Activated naive CD4-positive, alpha-beta T cell treated with anti-CD3 and anti-CD28 coated beads, Interleukin-2, amount 50 U/mL, for 24 hours (primary cell): ENCODE measurements around the gene FAM20A.
"Not testable (repeated sequence)": the region's sequence is repeated elsewhere in the genome, so short reads cannot be mapped to it uniquely, and the experiment has no call there.

Source experiments
- H3K27ac Mint-ChIP-seq: one replicate; pipeline ENCODE4 v1.8.0; 2021; ENCODE audit warnings: mild to moderate bottlenecking, mixed read lengths
- H3K27me3 Mint-ChIP-seq: one replicate; pipeline ENCODE4 v1.8.0; 2021; ENCODE audit warnings: mixed read lengths
- H3K36me3 Mint-ChIP-seq: one replicate; pipeline ENCODE4 v1.8.0; 2021; ENCODE audit warnings: mixed read lengths
- H3K4me1 Mint-ChIP-seq: one replicate; pipeline ENCODE4 v1.8.0; 2021; ENCODE audit warnings: mixed read lengths
- H3K4me3 Mint-ChIP-seq: one replicate; pipeline ENCODE4 v1.8.0; 2021; ENCODE audit warnings: mild to moderate bottlenecking, mixed read lengths
- H3K9me3 Mint-ChIP-seq: one replicate; pipeline ENCODE4 v1.8.0; 2021; ENCODE audit warnings: mixed read lengths

The FAM20A gene

GRCh38 chr17:68533887-68534694 is 67.1 kb downstream of the FAM20A start:
- Mint-ChIP-seq H3K9me3 (no peaks in the 10 kb centered on the region), H3K36me3 (peaks cover 16% of the 10 kb centered on the region), H3K4me1 (peaks cover 3% of the 10 kb centered on the region), H3K27me3 (no peaks in the 10 kb centered on the region), H3K4me3 (no peak overlapping the region), H3K27ac (no peak overlapping the region)

DNA sequence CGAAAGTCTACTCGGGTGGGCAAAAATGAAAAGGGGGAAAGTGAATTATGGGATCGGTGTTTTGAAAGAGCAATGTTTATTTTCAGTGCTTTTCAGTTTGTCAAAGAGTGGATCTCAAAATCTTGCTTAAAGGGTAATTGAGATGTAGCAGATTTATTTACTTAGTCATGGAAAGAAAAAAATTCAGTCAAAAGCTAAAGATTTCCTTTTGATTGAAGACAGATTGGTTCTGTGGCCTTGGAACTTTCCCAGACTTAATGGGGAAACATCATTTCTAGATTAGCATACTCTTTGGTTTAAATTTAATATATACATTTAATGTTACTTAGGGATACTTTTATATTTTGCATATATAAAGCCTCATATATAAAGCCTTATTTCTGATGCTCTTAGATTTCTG is 68.3 kb downstream of the FAM20A start:
- Mint-ChIP-seq H3K4me3 (no peak overlapping the region), H3K4me1 (peaks cover 3% of the 10 kb centered on the region), H3K27me3 (no peaks in the 10 kb centered on the region), H3K36me3 (peaks cover 22% of the 10 kb centered on the region), H3K27ac (no peak overlapping the region), H3K9me3 (no peaks in the 10 kb centered on the region)

- peaks cover 11% of the 10 kb centered on the region for H3K4me1 Mint-ChIP-seq
- no peaks in the 10 kb centered on the region for H3K27me3 Mint-ChIP-seq
- H3K9me3 Mint-ChIP-seq = no peaks in the 10 kb centered on the region
- H3K36me3 Mint-ChIP-seq = peaks cover 29% of the 10 kb centered on the region
- H3K4me3 Mint-ChIP-seq = no peak overlapping the region
- H3K27ac Mint-ChIP-seq = no peak overlapping the region
Measured at GRCh38 chr17:68531252-68531651, 69.9 kb downstream of the FAM20A start.

DNA sequence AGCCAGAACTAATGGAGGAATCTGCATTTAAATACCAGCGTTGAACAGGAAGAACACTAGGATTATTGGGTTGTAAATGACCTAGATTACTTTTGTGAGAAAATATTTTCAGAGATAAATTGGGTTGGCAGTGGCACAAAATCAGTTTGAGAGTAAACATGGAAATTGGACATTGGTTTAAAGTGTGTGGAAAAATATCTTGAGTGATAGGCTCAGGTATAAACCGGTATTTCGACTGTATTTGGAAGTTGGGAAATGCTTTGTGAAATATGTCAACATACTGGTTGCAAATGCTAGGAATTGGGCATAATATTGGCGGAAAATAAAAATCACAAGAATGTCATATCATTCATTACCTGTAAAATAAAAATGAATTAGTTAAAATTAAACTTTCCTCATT is 73.9 kb downstream of the FAM20A start:
- Mint-ChIP-seq H3K4me3 (no peak overlapping the region), H3K27ac (no peak overlapping the region), H3K9me3 (no peaks in the 10 kb centered on the region), H3K27me3 (no peaks in the 10 kb centered on the region), H3K4me1 (peaks cover 20% of the 10 kb centered on the region), H3K36me3 (peaks cover 36% of the 10 kb centered on the region)

DNA sequence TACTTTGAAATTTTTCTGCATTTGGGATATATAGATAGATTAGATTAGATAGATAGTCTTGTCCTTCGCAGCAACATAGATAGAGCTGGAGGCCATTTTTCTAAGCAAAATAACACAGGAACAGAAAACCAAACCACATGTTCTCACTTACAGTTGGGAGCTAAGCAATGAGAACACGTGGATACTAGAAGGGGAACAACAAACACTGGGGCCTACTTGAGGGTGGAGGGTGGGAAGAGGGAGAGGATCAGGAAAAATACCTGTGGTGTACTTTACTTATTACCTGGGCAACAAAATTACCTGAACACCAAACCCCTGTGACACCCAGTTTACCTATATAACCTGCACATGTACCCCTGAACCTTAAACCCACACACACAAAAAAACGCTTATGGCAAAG is 74.6 kb downstream of the FAM20A start:
- H3K4me1 Mint-ChIP-seq = peaks cover 23% of the 10 kb centered on the region
- H3K9me3 Mint-ChIP-seq = no peaks in the 10 kb centered on the region
- no peak overlapping the region for H3K4me3 Mint-ChIP-seq
- H3K36me3 Mint-ChIP-seq = peaks cover 39% of the 10 kb centered on the region
- H3K27ac Mint-ChIP-seq = no peak overlapping the region
- H3K27me3 Mint-ChIP-seq = no peaks in the 10 kb centered on the region

DNA sequence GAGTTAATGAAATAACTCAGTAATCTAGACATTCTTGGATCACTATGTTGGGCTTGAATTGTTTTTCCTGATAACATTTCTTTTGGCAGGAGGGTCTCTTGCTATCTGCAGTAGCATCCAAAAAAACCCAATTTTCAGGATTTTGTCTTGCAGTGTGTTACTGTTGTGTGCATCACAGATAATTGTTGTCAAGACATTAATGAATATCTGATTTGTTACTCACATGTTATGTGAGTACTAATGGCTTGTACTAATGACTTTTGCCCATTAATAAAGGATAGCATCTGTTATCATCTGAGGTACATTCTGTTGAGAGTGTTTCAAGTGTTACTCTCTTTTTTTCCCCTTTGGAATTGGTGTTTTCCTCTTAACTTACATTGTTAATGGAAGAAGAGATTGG is 78.9 kb downstream of the FAM20A start:
- H3K36me3 Mint-ChIP-seq = peaks cover 37% of the 10 kb centered on the region
- peaks cover 51% of the 10 kb centered on the region for H3K4me1 Mint-ChIP-seq

GRCh38 chr17:68519911-68520310 is 81.3 kb downstream of the FAM20A start:
- peaks cover 58% of the 10 kb centered on the region for H3K4me1 Mint-ChIP-seq
- no peaks in the 10 kb centered on the region for H3K27me3 Mint-ChIP-seq
- H3K36me3 Mint-ChIP-seq = peaks cover 41% of the 10 kb centered on the region
- no peak overlapping the region for H3K27ac Mint-ChIP-seq
- no peaks in the 10 kb centered on the region for H3K9me3 Mint-ChIP-seq
- no peak overlapping the region for H3K4me3 Mint-ChIP-seq

More for the DNA sequence above, 78.9 kb downstream of the FAM20A start:
- Mint-ChIP-seq H3K9me3 (no peaks in the 10 kb centered on the region), H3K27ac (peak overlapping the region; percentile 23), H3K4me3 (no peak overlapping the region), H3K27me3 (no peaks in the 10 kb centered on the region)

DNA sequence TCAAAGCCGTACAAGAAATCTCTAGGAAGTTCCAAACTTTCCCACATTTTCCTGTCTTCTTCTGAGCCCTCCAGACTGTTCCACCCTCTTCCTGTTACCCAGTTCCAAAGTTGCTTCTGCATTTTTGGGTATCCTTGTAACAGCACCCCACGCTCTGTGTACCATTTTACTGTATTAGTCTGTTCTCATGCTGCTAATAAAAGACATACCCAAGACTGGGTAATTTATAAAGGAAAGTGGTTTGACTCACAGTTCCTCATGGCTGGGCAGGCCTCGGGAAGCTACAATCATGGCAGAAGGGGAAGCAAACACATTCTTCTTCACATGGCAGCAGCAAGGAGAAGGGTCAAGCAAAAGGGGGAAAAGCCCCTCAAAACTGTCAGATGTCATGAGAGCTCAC is 82.1 kb downstream of the FAM20A start:
- not testable (repeated sequence) for H3K27ac Mint-ChIP-seq, H3K4me3 Mint-ChIP-seq, H3K9me3 Mint-ChIP-seq, H3K27me3 Mint-ChIP-seq
- H3K4me1 Mint-ChIP-seq = peaks cover 67% of the 10 kb centered on the region
- H3K36me3 Mint-ChIP-seq = peaks cover 39% of the 10 kb centered on the region

DNA sequence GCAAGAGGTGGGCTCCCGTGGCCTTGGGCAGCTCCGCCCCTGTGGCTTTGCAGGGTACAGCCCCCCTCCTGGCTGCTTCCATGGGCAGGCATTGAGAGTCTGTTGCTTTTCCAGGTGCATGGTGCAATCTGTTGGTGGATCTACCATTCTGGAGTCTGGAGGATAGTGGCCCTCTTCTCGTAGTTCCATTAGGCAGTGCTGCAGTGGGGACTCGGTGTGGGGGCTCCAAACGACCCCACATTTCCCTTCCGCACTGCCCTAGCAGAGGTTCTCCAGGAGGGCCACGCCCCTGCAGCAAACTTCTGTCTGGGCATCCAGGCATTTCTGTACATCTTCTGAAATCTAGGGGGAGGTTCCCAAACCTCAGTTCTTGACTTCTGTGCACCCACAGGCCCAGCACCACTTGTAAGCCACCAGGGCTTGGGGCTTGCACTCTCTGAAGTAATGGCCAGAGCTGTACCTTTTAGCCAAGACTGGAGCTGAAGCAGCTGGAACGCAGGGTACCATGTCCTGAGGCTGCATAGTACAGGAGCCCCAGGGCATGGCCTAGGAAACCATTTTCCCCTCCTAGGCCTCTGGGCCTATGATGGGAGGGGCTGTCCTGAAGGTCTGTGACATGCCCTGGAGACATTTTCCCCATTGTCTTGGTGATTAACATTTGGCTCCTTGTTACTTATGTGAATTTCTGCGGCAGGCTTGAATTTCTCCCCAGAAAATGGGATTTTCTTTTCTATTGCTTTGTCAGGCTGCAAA is 82.9 kb downstream of the FAM20A start:
- Mint-ChIP-seq H3K27ac (no peak overlapping the region), H3K4me3 (no peak overlapping the region), H3K9me3 (no peaks in the 10 kb centered on the region), H3K27me3 (no peaks in the 10 kb centered on the region), H3K4me1 (peaks cover 75% of the 10 kb centered on the region), H3K36me3 (peaks cover 33% of the 10 kb centered on the region)

DNA sequence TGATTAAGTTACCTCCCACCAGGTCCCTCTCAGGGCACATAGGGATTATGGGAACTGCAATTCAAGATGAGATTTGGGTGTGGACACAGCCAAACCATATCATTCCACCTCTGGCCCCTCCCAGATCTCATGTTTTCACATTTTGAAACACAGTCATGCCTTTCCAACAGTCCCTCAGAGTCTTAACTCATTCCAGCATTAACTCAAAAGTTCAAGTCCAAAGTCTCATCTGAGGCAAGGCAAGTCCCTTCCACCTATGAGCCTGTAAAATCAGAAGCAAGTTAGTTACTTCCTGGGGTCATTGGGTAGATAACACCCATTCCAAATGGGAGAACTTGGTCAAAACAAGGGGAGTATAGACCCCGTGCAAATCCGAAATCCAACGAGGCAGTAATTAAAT is 83.6 kb downstream of the FAM20A start:
- Mint-ChIP-seq H3K36me3 (peaks cover 32% of the 10 kb centered on the region), H3K4me1 (peaks cover 73% of the 10 kb centered on the region)
- H3K27ac Mint-ChIP-seq, H3K4me3 Mint-ChIP-seq, H3K9me3 Mint-ChIP-seq, H3K27me3 Mint-ChIP-seq: not testable (repeated sequence)

DNA sequence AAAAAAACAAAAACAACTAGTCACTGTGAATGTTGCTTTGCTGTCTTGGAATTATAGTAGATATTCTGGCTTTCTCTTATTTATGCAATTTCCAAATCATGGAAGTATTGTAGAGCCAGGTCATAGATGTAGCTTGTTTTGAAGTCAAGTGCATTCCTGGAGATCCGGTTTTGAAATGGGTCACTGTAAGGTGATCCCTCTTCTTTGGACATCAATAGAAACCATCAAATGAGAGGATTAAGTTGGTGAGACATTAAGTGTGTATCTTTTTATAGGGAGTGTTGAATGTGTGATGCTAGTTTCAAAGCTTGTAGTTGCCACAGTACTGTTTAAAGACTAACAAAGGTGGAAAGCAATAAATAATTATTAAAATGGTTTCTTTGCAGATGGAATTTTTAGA is 84.4 kb downstream of the FAM20A start:
- Mint-ChIP-seq H3K9me3 (no peaks in the 10 kb centered on the region), H3K27me3 (no peaks in the 10 kb centered on the region), H3K4me3 (peak overlapping the region; percentile 67), H3K36me3 (peaks cover 27% of the 10 kb centered on the region), H3K27ac (peak overlapping the region; percentile 73), H3K4me1 (peaks cover 67% of the 10 kb centered on the region)

DNA sequence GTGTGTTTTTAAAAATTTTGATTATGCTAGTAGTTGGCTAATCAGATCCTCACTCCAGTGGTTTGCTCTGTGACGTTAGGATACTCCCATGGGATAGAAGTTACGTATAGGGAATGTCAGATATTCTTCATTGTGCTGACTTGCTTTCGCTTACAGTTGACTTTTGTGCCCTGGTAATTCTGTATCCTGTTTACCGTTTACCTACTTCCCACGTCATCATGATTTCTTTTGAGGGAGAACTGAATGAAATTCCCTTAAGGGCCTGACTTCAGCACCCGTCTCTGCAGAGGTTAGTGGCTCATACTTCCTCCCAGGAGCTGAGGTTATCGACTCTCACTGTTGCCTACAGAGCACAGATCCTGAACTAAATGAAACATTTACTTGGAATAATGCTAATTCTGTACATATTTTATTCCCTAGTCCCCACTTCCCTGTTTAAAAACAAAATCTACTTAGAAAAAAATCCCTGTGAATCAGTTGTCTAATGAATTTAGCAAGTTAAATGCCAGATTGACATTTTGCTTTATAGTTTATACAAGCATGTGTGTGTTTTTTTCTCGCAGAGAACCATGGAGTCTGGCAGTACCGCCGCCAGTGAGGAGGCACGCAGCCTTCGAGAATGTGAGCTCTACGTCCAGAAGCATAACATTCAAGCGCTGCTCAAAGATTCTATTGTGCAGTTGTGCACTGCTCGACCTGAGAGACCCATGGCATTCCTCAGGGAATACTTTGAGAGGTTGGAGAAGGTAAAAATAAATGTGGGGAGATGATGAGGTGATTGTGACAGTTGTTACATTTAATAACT is 86.1 kb downstream of the FAM20A start:
- Mint-ChIP-seq H3K36me3 (peaks cover 25% of the 10 kb centered on the region), H3K4me1 (peaks cover 71% of the 10 kb centered on the region), H3K27me3 (no peaks in the 10 kb centered on the region), H3K9me3 (no peaks in the 10 kb centered on the region), H3K27ac (peak overlapping the region; percentile 12), H3K4me3 (peak overlapping the region; percentile 96)

- Mint-ChIP-seq H3K4me3 (peak overlapping the region; percentile 96), H3K4me1 (peaks cover 63% of the 10 kb centered on the region), H3K9me3 (no peaks in the 10 kb centered on the region), H3K27me3 (no peaks in the 10 kb centered on the region), H3K36me3 (peaks cover 22% of the 10 kb centered on the region), H3K27ac (peak overlapping the region; percentile 98)
Measured at GRCh38 chr17:68513932-68514331, 87.2 kb downstream of the FAM20A start.

DNA sequence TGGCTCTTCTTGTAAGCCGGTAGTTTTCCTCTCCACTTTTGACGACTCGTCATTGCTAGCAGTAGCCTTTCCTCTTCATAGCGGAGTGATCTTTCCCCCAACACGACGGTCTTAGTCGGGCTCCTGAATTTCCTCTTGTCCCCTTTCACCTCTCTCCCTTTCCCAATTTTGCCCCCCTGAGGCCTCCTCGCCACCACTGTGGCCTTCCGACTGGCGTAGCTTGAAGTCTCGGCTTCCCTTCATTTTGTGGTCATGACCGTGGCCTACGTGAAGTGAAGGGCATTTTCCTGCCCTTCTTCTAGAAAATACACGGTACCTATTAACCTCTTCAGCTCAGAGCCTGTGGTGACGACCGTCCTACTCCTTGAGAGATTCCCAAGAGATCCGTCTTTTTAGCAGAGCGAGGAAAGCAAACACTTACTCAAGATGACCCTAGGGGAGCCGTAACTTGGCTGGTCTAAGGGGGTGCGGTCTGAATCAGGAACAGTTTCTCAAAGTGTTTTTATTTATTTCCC is 88.2 kb downstream of the FAM20A start:
- peak overlapping the region; percentile 98 for H3K27ac Mint-ChIP-seq
- H3K4me1 Mint-ChIP-seq = peaks cover 59% of the 10 kb centered on the region
- H3K36me3 Mint-ChIP-seq = peaks cover 18% of the 10 kb centered on the region
- H3K27me3 Mint-ChIP-seq = no peaks in the 10 kb centered on the region
- H3K9me3 Mint-ChIP-seq = no peaks in the 10 kb centered on the region
- H3K4me3 Mint-ChIP-seq = peak overlapping the region; percentile 96

- peak within 1 kb of the TSS; percentile 99 for H3K4me3 Mint-ChIP-seq
- H3K27ac Mint-ChIP-seq = peak within 1 kb of the TSS; percentile 98
- H3K9me3 Mint-ChIP-seq = no peaks in the 10 kb centered on the region
- H3K27me3 Mint-ChIP-seq = no peaks in the 10 kb centered on the region
- H3K36me3 Mint-ChIP-seq = peaks cover 14% of the 10 kb centered on the region
- peaks cover 55% of the 10 kb centered on the region for H3K4me1 Mint-ChIP-seq
Measured at GRCh38 chr17:68512247-68512959, 88.8 kb downstream of the FAM20A start, which contains the start of gene PRKAR1A. Gene PRKAR1A, plus strand, starts transcription at chr17:68512430. Its CDS starts 2,970 bp downstream, at chr17:68515400.
